GM23338 (cell line): ENCODE results near the gene RPLP2. TPM values are rescaled to one million over a fixed set of nuclear protein-coding genes. Genes with fewer than 3 reads are reported as not detected.

Source experiments
- ATAC-seq: fragments of 200-7000 bp; cut with Tn5 transposase; 3 replicates; pipeline ENCODE4 v1.9.1; 2020
- DNase-seq: peaks from one replicate; pipeline ENCODE4 v3.0.0-alpha.2; 2015; ENCODE audit warnings: low spot score
- H2AFZ ChIP-seq: fragments of 200-600 bp; sonication (generic); 2 replicates; pipeline ENCODE4 v1.8.0; 2016; ENCODE audit warnings: antibody characterized with exemption, mild to moderate bottlenecking, moderate library complexity
- H3F3A ChIP-seq: fragments of 200-600 bp; sonication (generic); replicated peaks from 2 replicates; pipeline ENCODE4 v1.8.0; 2017; ENCODE audit warnings: antibody characterized with exemption, mixed run types, low read depth
- H3K27ac ChIP-seq: fragments of 200-600 bp; sonication (generic); 2 replicates; pipeline ENCODE4 v1.6.1; 2016; ENCODE audit warnings: low read depth
- H3K27me3 ChIP-seq: fragments of 200-600 bp; sonication (generic); 2 replicates; pipeline ENCODE4 v1.8.0; 2016; ENCODE audit warnings: mild to moderate bottlenecking, mixed run types, moderate library complexity; ENCODE audit not compliant: insufficient read depth
- H3K36me3 ChIP-seq: fragments of 200-600 bp; sonication (generic); 2 replicates; pipeline ENCODE4 v1.8.0; 2016; ENCODE audit warnings: mild to moderate bottlenecking; ENCODE audit not compliant: insufficient read depth
- H3K4me1 ChIP-seq: fragments of 200-600 bp; sonication (generic); 2 replicates; pipeline ENCODE4 v1.8.0; 2016; ENCODE audit warnings: mild to moderate bottlenecking, moderate library complexity; ENCODE audit not compliant: insufficient read depth
- H3K4me2 ChIP-seq: fragments of 200-600 bp; sonication (generic); 2 replicates; pipeline ENCODE4 v1.7.1; 2017; ENCODE audit warnings: mixed run types
- H3K4me3 ChIP-seq: fragments of 200-600 bp; sonication (generic); 2 replicates; pipeline ENCODE4 v1.6.1; 2016; ENCODE audit warnings: mixed run types
- H3K79me2 ChIP-seq: fragments of 200-600 bp; sonication (generic); replicated peaks from 2 replicates; pipeline ENCODE4 v1.8.0; 2017; ENCODE audit warnings: mild to moderate bottlenecking; ENCODE audit not compliant: insufficient read depth
- H3K9me2 ChIP-seq: fragments of 200-600 bp; sonication (generic); 2 replicates; pipeline ENCODE4 v1.8.0; 2017; ENCODE audit not compliant: insufficient read depth
- H4K20me1 ChIP-seq: fragments of 200-600 bp; sonication (generic); replicated peaks from 2 replicates; pipeline ENCODE4 v1.8.0; 2017; ENCODE audit warnings: mild to moderate bottlenecking; ENCODE audit not compliant: insufficient read depth
- H3K27ac Mint-ChIP-seq: 2 replicates; pipeline ENCODE4 v1.8.0; 2020; ENCODE audit warnings: inconsistent platforms, mild to moderate bottlenecking, moderate library complexity, mixed read lengths
- H3K27me3 Mint-ChIP-seq: 3 replicates; pipeline ENCODE4 v1.8.0; 2022; ENCODE audit warnings: low read depth, mild to moderate bottlenecking, moderate library complexity, mixed read lengths, inconsistent platforms; ENCODE audit not compliant: insufficient read depth, poor library complexity
- H3K36me3 Mint-ChIP-seq: 3 replicates; pipeline ENCODE4 v1.8.0; 2021; ENCODE audit warnings: low read depth, mild to moderate bottlenecking, inconsistent platforms, moderate library complexity, mixed read lengths
- H3K4me1 Mint-ChIP-seq: 3 replicates; pipeline ENCODE4 v1.8.0; 2020; ENCODE audit warnings: mild to moderate bottlenecking, inconsistent platforms, mixed read lengths
- H3K4me3 Mint-ChIP-seq: 3 replicates; pipeline ENCODE4 v1.8.0; 2021; ENCODE audit warnings: moderate library complexity, mild to moderate bottlenecking, inconsistent platforms, mixed read lengths
- H3K9me3 Mint-ChIP-seq: 3 replicates; pipeline ENCODE4 v1.8.0; 2020; ENCODE audit warnings: moderate library complexity, mild to moderate bottlenecking, inconsistent platforms, mixed read lengths
- CREB1 ChIP-seq: fragments of 250-450 bp; sonication (Bioruptor Pico); IDR thresholded peaks from 2 replicates; pipeline ENCODE4 v1.5.0; 2020; ENCODE audit warnings: low read depth, mild to moderate bottlenecking, moderate library complexity
- ETS1 ChIP-seq: IDR thresholded peaks from 2 replicates; pipeline ENCODE4 v1.6.1; 2016; ENCODE audit warnings: antibody characterized with exemption
- EZH2 ChIP-seq: fragments of 200-600 bp; sonication (generic); IDR thresholded peaks from one replicate; pipeline ENCODE4 v1.8.0; 2017; ENCODE audit warnings: antibody characterized with exemption, mild to moderate bottlenecking, low read depth; ENCODE audit not compliant: unreplicated experiment
- JUNB ChIP-seq: IDR thresholded peaks from one replicate; pipeline ENCODE4 v1.6.1; 2016; ENCODE audit warnings: antibody characterized with exemption; ENCODE audit not compliant: unreplicated experiment
- STAT1 ChIP-seq: IDR thresholded peaks from one replicate; pipeline ENCODE4 v1.6.1; 2016; ENCODE audit warnings: antibody characterized with exemption; ENCODE audit not compliant: unreplicated experiment
- ZNF114 ChIP-seq: fragments of 250-450 bp; sonication (Bioruptor Pico); IDR thresholded peaks from 2 replicates; pipeline ENCODE4 v1.5.0; 2020; ENCODE audit warnings: mild to moderate bottlenecking, moderate library complexity
- ZNF331 ChIP-seq: fragments of 250-450 bp; sonication (Bioruptor Pico); IDR thresholded peaks from 2 replicates; pipeline ENCODE4 v1.5.0; 2020; ENCODE audit warnings: low read depth, mild to moderate bottlenecking, moderate library complexity
- polyA plus RNA-seq: library from polyadenylated mRNA; unstranded; fragments of >200 nt; fragmentation: Nextera tagmentation; extraction: Ambion mirVana; gene quantifications from 2 replicates; pipeline ENCODE4 v1.2.1, GENCODE V29; 2016
- total RNA-seq: library from RNA; depleted of rRNA; stranded (reverse); fragments of >200 nt; shearing (Covaris generic); gene quantifications from 2 replicates; pipeline ENCODE4 v1.2.3, GENCODE V29; 2014
- TF ChIP-seq, protein P1 (sequence below): fragments of 250-450 bp; sonication (Bioruptor Pico); IDR thresholded peaks from 2 replicates; pipeline ENCODE4 v1.5.0; 2020; ENCODE audit warnings: mild to moderate bottlenecking, moderate library complexity
- TF ChIP-seq, protein P2 (sequence below), 2 experiments: fragments of 200-600 bp in 1 of 2; sonication (generic) in 1 of 2; conservative IDR thresholded peaks; 2 replicates each; pipeline versions ENCODE4 v1.5.1 to v1.6.1; 2016 to 2017; ENCODE audit warnings: antibody characterized with exemption in 2 of 2, low read depth in 2 of 2, mild to moderate bottlenecking in 2 of 2, moderate library complexity in 1 of 2

Gene RPLP2
- total and polyA plus RNA-seq, 2 experiments from 2014 or later: 518 to 1,782 TPM

GRCh38 chr11:813456-814096 is 3.8 kb downstream of the RPLP2 start:
- H3F3A ChIP-seq: peaks cover 47% of the 10 kb centered on the region
- no peak overlapping the region for H3K4me3 ChIP-seq
- Mint-ChIP-seq H3K36me3 (peaks cover 46% of the 10 kb centered on the region), H3K4me1 (peaks cover 22% of the 10 kb centered on the region), H3K9me3 (peaks cover 5% of the 10 kb centered on the region; the same call in 1 of the 3 replicates), H3K27ac (peak overlapping the region; percentile 85; the same call in 1 of the 2 replicates), H3K4me3 (no peak overlapping the region), H3K27me3 (peaks cover 34% of the 10 kb centered on the region)
- H2AFZ ChIP-seq: no peak overlapping the region
- H4K20me1 ChIP-seq: peaks cover 20% of the 10 kb centered on the region
- peaks cover 22% of the 10 kb centered on the region for H3K36me3 ChIP-seq
- H3K27ac ChIP-seq: peak overlapping the region; percentile 94
- no peak for DNase-seq
- TF ChIP-seq, protein P1, sequence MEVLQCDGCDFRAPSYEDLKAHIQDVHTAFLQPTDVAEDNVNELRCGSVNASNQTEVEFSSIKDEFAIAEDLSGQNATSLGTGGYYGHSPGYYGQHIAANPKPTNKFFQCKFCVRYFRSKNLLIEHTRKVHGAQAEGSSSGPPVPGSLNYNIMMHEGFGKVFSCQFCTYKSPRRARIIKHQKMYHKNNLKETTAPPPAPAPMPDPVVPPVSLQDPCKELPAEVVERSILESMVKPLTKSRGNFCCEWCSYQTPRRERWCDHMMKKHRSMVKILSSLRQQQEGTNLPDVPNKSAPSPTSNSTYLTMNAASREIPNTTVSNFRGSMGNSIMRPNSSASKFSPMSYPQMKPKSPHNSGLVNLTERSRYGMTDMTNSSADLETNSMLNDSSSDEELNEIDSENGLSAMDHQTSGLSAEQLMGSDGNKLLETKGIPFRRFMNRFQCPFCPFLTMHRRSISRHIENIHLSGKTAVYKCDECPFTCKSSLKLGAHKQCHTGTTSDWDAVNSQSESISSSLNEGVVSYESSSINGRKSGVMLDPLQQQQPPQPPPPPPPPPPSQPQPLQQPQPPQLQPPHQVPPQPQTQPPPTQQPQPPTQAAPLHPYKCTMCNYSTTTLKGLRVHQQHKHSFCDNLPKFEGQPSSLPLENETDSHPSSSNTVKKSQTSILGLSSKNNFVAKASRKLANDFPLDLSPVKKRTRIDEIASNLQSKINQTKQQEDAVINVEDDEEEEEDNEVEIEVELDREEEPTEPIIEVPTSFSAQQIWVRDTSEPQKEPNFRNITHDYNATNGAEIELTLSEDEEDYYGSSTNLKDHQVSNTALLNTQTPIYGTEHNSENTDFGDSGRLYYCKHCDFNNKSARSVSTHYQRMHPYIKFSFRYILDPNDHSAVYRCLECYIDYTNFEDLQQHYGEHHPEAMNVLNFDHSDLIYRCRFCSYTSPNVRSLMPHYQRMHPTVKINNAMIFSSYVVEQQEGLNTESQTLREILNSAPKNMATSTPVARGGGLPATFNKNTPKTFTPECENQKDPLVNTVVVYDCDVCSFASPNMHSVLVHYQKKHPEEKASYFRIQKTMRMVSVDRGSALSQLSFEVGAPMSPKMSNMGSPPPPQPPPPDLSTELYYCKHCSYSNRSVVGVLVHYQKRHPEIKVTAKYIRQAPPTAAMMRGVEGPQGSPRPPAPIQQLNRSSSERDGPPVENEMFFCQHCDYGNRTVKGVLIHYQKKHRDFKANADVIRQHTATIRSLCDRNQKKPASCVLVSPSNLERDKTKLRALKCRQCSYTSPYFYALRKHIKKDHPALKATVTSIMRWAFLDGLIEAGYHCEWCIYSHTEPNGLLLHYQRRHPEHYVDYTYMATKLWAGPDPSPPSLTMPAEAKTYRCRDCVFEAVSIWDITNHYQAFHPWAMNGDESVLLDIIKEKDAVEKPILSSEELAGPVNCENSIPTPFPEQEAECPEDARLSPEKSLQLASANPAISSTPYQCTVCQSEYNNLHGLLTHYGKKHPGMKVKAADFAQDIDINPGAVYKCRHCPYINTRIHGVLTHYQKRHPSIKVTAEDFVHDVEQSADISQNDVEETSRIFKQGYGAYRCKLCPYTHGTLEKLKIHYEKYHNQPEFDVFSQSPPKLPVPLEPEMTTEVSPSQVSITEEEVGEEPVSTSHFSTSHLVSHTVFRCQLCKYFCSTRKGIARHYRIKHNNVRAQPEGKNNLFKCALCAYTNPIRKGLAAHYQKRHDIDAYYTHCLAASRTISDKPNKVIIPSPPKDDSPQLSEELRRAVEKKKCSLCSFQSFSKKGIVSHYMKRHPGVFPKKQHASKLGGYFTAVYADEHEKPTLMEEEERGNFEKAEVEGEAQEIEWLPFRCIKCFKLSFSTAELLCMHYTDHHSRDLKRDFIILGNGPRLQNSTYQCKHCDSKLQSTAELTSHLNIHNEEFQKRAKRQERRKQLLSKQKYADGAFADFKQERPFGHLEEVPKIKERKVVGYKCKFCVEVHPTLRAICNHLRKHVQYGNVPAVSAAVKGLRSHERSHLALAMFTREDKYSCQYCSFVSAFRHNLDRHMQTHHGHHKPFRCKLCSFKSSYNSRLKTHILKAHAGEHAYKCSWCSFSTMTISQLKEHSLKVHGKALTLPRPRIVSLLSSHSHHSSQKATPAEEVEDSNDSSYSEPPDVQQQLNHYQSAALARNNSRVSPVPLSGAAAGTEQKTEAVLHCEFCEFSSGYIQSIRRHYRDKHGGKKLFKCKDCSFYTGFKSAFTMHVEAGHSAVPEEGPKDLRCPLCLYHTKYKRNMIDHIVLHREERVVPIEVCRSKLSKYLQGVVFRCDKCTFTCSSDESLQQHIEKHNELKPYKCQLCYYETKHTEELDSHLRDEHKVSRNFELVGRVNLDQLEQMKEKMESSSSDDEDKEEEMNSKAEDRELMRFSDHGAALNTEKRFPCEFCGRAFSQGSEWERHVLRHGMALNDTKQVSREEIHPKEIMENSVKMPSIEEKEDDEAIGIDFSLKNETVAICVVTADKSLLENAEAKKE: no peak
- TF ChIP-seq ETS1: no peak
- TF ChIP-seq ZNF331 (CRISPR knock-in tag): no peak
- no peak for TF ChIP-seq ZNF114 (CRISPR knock-in tag)
- no peak for TF ChIP-seq JUNB
- no peak for TF ChIP-seq EZH2
- TF ChIP-seq CREB1 (CRISPR knock-in tag): no peak
- TF ChIP-seq, protein P2, sequence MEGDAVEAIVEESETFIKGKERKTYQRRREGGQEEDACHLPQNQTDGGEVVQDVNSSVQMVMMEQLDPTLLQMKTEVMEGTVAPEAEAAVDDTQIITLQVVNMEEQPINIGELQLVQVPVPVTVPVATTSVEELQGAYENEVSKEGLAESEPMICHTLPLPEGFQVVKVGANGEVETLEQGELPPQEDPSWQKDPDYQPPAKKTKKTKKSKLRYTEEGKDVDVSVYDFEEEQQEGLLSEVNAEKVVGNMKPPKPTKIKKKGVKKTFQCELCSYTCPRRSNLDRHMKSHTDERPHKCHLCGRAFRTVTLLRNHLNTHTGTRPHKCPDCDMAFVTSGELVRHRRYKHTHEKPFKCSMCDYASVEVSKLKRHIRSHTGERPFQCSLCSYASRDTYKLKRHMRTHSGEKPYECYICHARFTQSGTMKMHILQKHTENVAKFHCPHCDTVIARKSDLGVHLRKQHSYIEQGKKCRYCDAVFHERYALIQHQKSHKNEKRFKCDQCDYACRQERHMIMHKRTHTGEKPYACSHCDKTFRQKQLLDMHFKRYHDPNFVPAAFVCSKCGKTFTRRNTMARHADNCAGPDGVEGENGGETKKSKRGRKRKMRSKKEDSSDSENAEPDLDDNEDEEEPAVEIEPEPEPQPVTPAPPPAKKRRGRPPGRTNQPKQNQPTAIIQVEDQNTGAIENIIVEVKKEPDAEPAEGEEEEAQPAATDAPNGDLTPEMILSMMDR (conservative IDR thresholded peaks at IDR 0.05; ENCODE audit: low read depth in 2 of 2): no peak
- TF ChIP-seq STAT1: no peak
- H3K4me2 ChIP-seq: no peak overlapping the region
- no peaks in the 10 kb centered on the region for H3K27me3 ChIP-seq
- ATAC-seq: no peak; the same call in 2 of the 3 replicates
- no peaks in the 10 kb centered on the region for H3K9me2 ChIP-seq
- H3K79me2 ChIP-seq: peaks cover 25% of the 10 kb centered on the region
- peaks cover 17% of the 10 kb centered on the region for H3K4me1 ChIP-seq
